ENCODE data around the gene ZBED1. TPM values are rescaled to one million over a fixed set of nuclear protein-coding genes. Genes with fewer than 3 reads are reported as not detected.
"Not testable (repeated sequence)": the region's sequence is repeated elsewhere in the genome, so short reads cannot be mapped to it uniquely, and the experiment has no call there.

Gene ZBED1
- total RNA-seq, 1 donor from 2014 or later: 40.2 TPM

- Mint-ChIP-seq H3K9me3 (ENCODE audit: unreplicated experiment) (no peaks in the 10 kb centered on the region), H3K36me3 (ENCODE audit: low read depth, unreplicated experiment) (no peaks in the 10 kb centered on the region), H3K4me1 (ENCODE audit: unreplicated experiment) (no peaks in the 10 kb centered on the region), H3K27ac (ENCODE audit: unreplicated experiment) (no peak overlapping the region), H3K4me3 (ENCODE audit: unreplicated experiment) (no peak overlapping the region), H3K27me3 (ENCODE audit: unreplicated experiment) (no peaks in the 10 kb centered on the region)
- no peak for TF ChIP-seq CTCF (IDR thresholded peaks at IDR 0.05; ENCODE audit: unreplicated experiment)
- DNase-seq (ENCODE audit: low spot score): no peak
Measured at GRCh38 chrX:2539586-2539985, 38.8 kb upstream of the ZBED1 start.

GRCh38 chrX:2538031-2538757, 37.4 kb upstream of the ZBED1 start:
- Mint-ChIP-seq H3K27ac (ENCODE audit: unreplicated experiment) (no peak overlapping the region), H3K9me3 (ENCODE audit: unreplicated experiment) (no peaks in the 10 kb centered on the region), H3K4me1 (ENCODE audit: unreplicated experiment) (no peaks in the 10 kb centered on the region), H3K4me3 (ENCODE audit: unreplicated experiment) (no peak overlapping the region), H3K27me3 (ENCODE audit: unreplicated experiment) (no peaks in the 10 kb centered on the region), H3K36me3 (ENCODE audit: low read depth, unreplicated experiment) (no peaks in the 10 kb centered on the region)
- DNase-seq (ENCODE audit: low spot score): no peak
- TF ChIP-seq CTCF (IDR thresholded peaks at IDR 0.05; ENCODE audit: unreplicated experiment): no peak

DNA sequence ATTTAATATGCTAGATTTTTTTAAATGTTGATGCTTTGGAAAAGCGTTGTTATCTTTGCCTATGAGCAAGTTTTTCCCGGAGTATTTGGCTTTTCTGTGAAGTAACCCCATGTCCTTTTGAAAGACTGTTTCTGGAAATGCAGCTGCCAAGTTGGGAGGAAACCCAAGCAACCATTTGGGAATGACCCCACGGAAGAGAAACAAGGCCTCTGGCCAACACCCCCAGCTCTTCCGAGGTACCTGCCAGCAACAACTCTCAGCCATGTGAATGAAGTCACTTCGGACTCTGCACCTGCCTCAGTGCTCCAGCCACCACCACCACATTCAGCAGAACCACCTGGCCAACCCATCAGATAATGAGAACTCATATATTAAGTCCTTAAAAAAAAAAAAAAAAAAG, 36.2 kb upstream of the ZBED1 start:
- TF ChIP-seq CTCF (IDR thresholded peaks at IDR 0.05; ENCODE audit: unreplicated experiment): no peak
- Mint-ChIP-seq H3K9me3 (ENCODE audit: unreplicated experiment) (no peaks in the 10 kb centered on the region), H3K27ac (ENCODE audit: unreplicated experiment) (no peak overlapping the region), H3K4me1 (ENCODE audit: unreplicated experiment) (no peaks in the 10 kb centered on the region), H3K36me3 (ENCODE audit: low read depth, unreplicated experiment) (no peaks in the 10 kb centered on the region), H3K27me3 (ENCODE audit: unreplicated experiment) (no peaks in the 10 kb centered on the region), H3K4me3 (ENCODE audit: unreplicated experiment) (no peak overlapping the region)
- DNase-seq (ENCODE audit: low spot score): no peak

GRCh38 chrX:2536141-2536540, 35.4 kb upstream of the ZBED1 start:
- TF ChIP-seq CTCF (IDR thresholded peaks at IDR 0.05; ENCODE audit: unreplicated experiment): no peak
- Mint-ChIP-seq H3K36me3 (ENCODE audit: low read depth, unreplicated experiment) (no peaks in the 10 kb centered on the region), H3K4me1 (ENCODE audit: unreplicated experiment) (no peaks in the 10 kb centered on the region), H3K27me3 (ENCODE audit: unreplicated experiment) (no peaks in the 10 kb centered on the region), H3K4me3 (ENCODE audit: unreplicated experiment) (no peak overlapping the region), H3K27ac (ENCODE audit: unreplicated experiment) (no peak overlapping the region), H3K9me3 (ENCODE audit: unreplicated experiment) (no peaks in the 10 kb centered on the region)
- no peak for DNase-seq (ENCODE audit: low spot score)

DNA sequence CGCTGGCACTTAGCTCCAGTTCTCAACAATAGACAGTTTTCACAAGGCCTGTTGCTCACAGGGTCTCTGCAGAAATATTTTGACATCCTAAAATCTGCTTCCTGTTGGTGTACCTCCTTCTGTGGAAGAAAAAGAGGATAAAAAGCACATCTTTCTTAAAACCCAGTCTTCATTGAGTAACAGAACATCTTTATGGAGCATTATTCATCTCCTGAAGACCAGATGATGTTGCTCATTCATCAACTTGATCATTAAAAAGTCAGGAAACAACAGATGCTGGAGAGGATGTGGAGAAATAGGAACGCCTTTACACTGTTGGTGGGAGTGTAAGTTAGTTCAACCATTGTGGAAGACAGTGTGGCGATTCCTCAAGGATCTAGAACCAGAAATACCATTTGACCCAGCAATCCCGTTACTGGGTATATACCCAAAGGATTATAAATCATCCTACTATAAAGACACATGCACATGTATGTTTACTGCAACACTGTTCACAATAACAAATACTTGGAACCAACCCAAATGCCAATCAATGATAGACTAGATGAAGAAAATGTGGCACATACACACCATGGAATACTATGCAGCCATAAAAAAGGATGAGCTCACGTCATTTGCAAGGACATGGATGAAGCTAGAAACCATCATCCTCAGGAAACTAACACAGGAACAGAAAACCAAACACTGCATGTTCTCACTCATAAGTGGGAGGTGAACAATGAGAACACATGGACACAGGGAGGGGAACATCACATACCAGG, 33.7 kb upstream of the ZBED1 start:
- not testable (repeated sequence) for H3K4me3 Mint-ChIP-seq (ENCODE audit: unreplicated experiment); H3K27ac Mint-ChIP-seq (ENCODE audit: unreplicated experiment); H3K4me1 Mint-ChIP-seq (ENCODE audit: unreplicated experiment)

More for the DNA sequence above, 33.7 kb upstream of the ZBED1 start:
- H3K9me3 Mint-ChIP-seq (ENCODE audit: unreplicated experiment); DNase-seq (ENCODE audit: low spot score); H3K36me3 Mint-ChIP-seq (ENCODE audit: low read depth, unreplicated experiment); H3K27me3 Mint-ChIP-seq (ENCODE audit: unreplicated experiment): not testable (repeated sequence)

Data from endothelial cell (in vitro differentiated cells).